ENCODE data around the gene PPP2R5B.

Gene PPP2R5B

GRCh38 chr11:64906314-64906635 lies 18.2 kb upstream of the PPP2R5B start:
- H3K4me3 ChIP-seq (ENCODE audit: low read depth, low read length) = no peak overlapping the region
- DNase-seq = no peak
- no peak overlapping the region for H3K27ac ChIP-seq
- TF ChIP-seq CTCF (IDR thresholded peaks at IDR 0.05; ENCODE audit: low read depth, low read length, missing control alignments) = no peak
- peaks cover 60% of the 10 kb centered on the region for H3K36me3 ChIP-seq (replicated peaks)
- in situ Hi-C loops (cut with HindIII; ENCODE audit: low pct_ligation_motif_present, low sequenced_read_pairs) = no loop called here
- H3K27me3 ChIP-seq (replicated peaks) = no peaks in the 10 kb centered on the region

GRCh38 chr11:64908766-64909165 lies 15.7 kb upstream of the PPP2R5B start:
- no peak overlapping the region for H3K4me3 ChIP-seq (ENCODE audit: low read depth, low read length)
- no peak for TF ChIP-seq CTCF (IDR thresholded peaks at IDR 0.05; ENCODE audit: low read depth, low read length, missing control alignments)
- in situ Hi-C loops (cut with HindIII; ENCODE audit: low pct_ligation_motif_present, low sequenced_read_pairs) = no loop called here
- no peak overlapping the region for H3K27ac ChIP-seq
- H3K27me3 ChIP-seq (replicated peaks) = no peaks in the 10 kb centered on the region
- no peak for DNase-seq
- peaks cover 64% of the 10 kb centered on the region for H3K36me3 ChIP-seq (replicated peaks)

- Histone ChIP-seq H3K36me3 (replicated peaks) (peaks cover 65% of the 10 kb centered on the region), H3K4me3 (ENCODE audit: low read depth, low read length) (no peak overlapping the region), H3K27me3 (replicated peaks) (no peaks in the 10 kb centered on the region), H3K27ac (no peak overlapping the region)
- DNase-seq = no peak
- in situ Hi-C loops (cut with HindIII; ENCODE audit: low pct_ligation_motif_present, low sequenced_read_pairs) = no loop called here
- no peak for TF ChIP-seq CTCF (IDR thresholded peaks at IDR 0.05; ENCODE audit: low read depth, low read length, missing control alignments)
These were observed 14.7 kb upstream of the PPP2R5B start for GRCh38 chr11:64909653-64910343.

- no peak for DNase-seq
- H3K36me3 ChIP-seq (replicated peaks) = peaks cover 64% of the 10 kb centered on the region
- H3K4me3 ChIP-seq (ENCODE audit: low read depth, low read length) = no peak overlapping the region
- H3K27ac ChIP-seq = no peak overlapping the region
- no peak for TF ChIP-seq CTCF (IDR thresholded peaks at IDR 0.05; ENCODE audit: low read depth, low read length, missing control alignments)
- no peaks in the 10 kb centered on the region for H3K27me3 ChIP-seq (replicated peaks)
- in situ Hi-C loops (cut with HindIII; ENCODE audit: low pct_ligation_motif_present, low sequenced_read_pairs) = no loop called here
These were observed 13.9 kb upstream of the PPP2R5B start for GRCh38 chr11:64910451-64911093.

GRCh38 chr11:64911142-64911541 lies 13.3 kb upstream of the PPP2R5B start:
- Histone ChIP-seq H3K27ac (no peak overlapping the region), H3K27me3 (replicated peaks) (no peaks in the 10 kb centered on the region), H3K36me3 (replicated peaks) (peaks cover 61% of the 10 kb centered on the region), H3K4me3 (ENCODE audit: low read depth, low read length) (no peak overlapping the region)
- TF ChIP-seq CTCF (IDR thresholded peaks at IDR 0.05; ENCODE audit: low read depth, low read length, missing control alignments) = no peak
- DNase-seq = no peak
- in situ Hi-C loops (cut with HindIII; ENCODE audit: low pct_ligation_motif_present, low sequenced_read_pairs) = no loop called here

GRCh38 chr11:64911689-64912088 lies 12.8 kb upstream of the PPP2R5B start:
- no peaks in the 10 kb centered on the region for H3K27me3 ChIP-seq (replicated peaks)
- peaks cover 55% of the 10 kb centered on the region for H3K36me3 ChIP-seq (replicated peaks)
- no peak for DNase-seq
- H3K27ac ChIP-seq = no peak overlapping the region
- in situ Hi-C loops (cut with HindIII; ENCODE audit: low pct_ligation_motif_present, low sequenced_read_pairs) = no loop called here
- no peak for TF ChIP-seq CTCF (IDR thresholded peaks at IDR 0.05; ENCODE audit: low read depth, low read length, missing control alignments)
- no peak overlapping the region for H3K4me3 ChIP-seq (ENCODE audit: low read depth, low read length)

All from brain microvascular endothelial cell (primary cell).